GM15510 (cell line): ENCODE data around the gene RPL12.

Experiments used
- POLR2A ChIP-seq: IDR thresholded peaks from 3 replicates; pipeline ENCODE4 v1.6.1; 2011; ENCODE audit warnings: borderline replicate concordance; ENCODE audit not compliant: insufficient read length; ENCODE audit errors: extremely low read depth

Gene RPL12

GRCh38 chr9:127405344-127406125, 45.7 kb downstream of the RPL12 start:
- TF ChIP-seq POLR2A: no peak

- no peak for TF ChIP-seq POLR2A
Measured at GRCh38 chr9:127404631-127405030, 46.6 kb downstream of the RPL12 start.

- TF ChIP-seq POLR2A: no peak
Measured at GRCh38 chr9:127403507-127404192, 47.6 kb downstream of the RPL12 start.

- no peak for TF ChIP-seq POLR2A
Measured at GRCh38 chr9:127402401-127403090, 48.7 kb downstream of the RPL12 start.

- no peak for TF ChIP-seq POLR2A
Measured at GRCh38 chr9:127399736-127400269, 51.4 kb downstream of the RPL12 start.

- no peak for TF ChIP-seq POLR2A
Measured at GRCh38 chr9:127398715-127399400, 52.3 kb downstream of the RPL12 start.

- TF ChIP-seq POLR2A: no peak
Measured at GRCh38 chr9:127398275-127398647, 52.9 kb downstream of the RPL12 start.
